ENCODE measurements around the gene UNC5C. TPM values are rescaled to one million over a fixed set of nuclear protein-coding genes. Genes with fewer than 3 reads are reported as not detected.

Gene UNC5C
- under 1 TPM; 0.16 to 0.84 (median 0.36) TPM for total RNA-seq
- polyA plus RNA-seq, result under 1 TPM; 0.15 to 0.35 TPM

DNA sequence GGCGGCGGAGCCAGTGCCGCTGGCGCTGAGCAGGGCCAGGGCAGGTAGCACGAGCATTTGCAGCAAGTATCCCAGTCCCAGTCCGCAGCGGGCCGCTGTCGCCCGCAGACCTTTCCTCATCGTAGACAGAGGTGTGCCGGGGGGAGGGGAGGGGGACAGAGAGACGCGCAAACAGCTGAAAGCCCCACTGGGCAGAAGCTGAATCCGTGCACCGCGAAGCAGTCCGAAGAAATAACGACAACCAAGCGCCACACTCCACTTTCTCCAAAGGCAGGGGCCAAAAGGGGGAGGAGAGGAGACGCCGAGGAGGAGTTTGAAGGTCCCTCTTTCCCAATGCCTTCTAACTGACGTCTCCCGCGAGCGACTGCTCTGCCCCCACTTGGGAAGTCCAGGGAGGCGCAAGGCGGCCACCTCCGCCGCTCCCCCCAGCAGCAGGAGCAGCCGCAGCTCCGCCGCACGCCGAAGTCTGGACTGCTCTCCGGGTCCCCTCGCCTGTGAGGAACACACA is at the start of gene UNC5C:
UNC5C (minus strand) TSS at position 236 of the 508 bp plus-strand sequence.
- 1% methylated on average over 37 of the region's 37 CpGs for WGBS, 2 donors

DNA sequence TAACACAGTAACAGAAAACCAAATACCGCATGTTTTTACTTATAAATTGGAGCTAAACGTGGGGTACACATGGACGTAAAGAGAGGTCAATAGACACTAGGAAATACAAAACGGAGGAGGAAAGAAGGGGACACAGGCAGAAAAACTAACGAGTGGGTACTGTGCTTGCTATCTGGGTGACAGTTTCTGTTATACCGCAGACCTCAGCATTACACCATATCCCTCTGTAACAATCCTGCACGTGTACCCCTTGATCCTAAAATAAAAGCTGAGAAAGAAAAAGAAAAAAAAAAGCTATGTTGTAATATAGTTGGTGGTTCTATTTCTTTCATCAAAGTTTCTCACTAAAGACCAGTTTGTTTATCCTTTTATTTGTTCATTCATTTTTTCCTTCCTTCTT is 47.9 kb upstream of the UNC5C start:
- 63 to 77% methylated on average over 7 of the region's 7 CpGs for WGBS, 2 donors

More for the DNA sequence above, at the start of gene UNC5C:
- no peak within 1 kb of the TSS for H3K27ac ChIP-seq
- no peaks in the 10 kb centered on the region for H3K9me3 ChIP-seq
- peak in 3 of 4 donors; percentile 66 to 69 (median 68) for ATAC-seq
- TF ChIP-seq, protein P1, sequence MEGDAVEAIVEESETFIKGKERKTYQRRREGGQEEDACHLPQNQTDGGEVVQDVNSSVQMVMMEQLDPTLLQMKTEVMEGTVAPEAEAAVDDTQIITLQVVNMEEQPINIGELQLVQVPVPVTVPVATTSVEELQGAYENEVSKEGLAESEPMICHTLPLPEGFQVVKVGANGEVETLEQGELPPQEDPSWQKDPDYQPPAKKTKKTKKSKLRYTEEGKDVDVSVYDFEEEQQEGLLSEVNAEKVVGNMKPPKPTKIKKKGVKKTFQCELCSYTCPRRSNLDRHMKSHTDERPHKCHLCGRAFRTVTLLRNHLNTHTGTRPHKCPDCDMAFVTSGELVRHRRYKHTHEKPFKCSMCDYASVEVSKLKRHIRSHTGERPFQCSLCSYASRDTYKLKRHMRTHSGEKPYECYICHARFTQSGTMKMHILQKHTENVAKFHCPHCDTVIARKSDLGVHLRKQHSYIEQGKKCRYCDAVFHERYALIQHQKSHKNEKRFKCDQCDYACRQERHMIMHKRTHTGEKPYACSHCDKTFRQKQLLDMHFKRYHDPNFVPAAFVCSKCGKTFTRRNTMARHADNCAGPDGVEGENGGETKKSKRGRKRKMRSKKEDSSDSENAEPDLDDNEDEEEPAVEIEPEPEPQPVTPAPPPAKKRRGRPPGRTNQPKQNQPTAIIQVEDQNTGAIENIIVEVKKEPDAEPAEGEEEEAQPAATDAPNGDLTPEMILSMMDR (IDR thresholded peaks at IDR 0.05), result no peak
- no peak for FAIRE-seq
- peak within 1 kb of the TSS; percentile 25 to 55 (median 32) for H3K4me3 ChIP-seq
- DNase-seq, result peak in 3 of 6 donors; percentile 27 to 69 (median 66)
- no peaks in the 10 kb centered on the region for H3K36me3 ChIP-seq
- intact Hi-C loops (cut with DNase I), result no loop called here
- H3K27me3 ChIP-seq, result peaks cover 0 to 10% (median 0%) of the 10 kb centered on the region in 4 donors
- peaks cover 0 to 4% (median 0%) of the 10 kb centered on the region in 3 donors for H3K4me1 ChIP-seq

DNA sequence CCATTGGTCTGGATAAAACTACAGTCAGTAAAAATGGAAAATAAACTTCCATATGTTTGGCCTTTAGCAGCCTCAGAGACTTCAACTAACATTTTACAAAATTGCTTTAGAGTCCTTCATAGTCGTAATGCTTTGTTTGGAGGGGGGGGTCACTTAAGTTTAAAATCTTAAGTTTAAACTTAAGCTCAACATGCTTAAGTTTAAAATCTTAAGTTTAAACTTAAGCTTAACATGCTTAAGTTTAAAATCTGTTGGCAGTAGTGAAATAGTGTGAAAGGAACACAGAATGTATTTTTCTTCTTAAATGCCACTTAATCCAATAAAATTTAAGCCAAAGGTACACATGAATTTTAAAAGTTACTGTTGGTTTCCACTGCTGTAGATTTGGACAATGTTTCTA is 45.9 kb upstream of the UNC5C start:
- TF ChIP-seq, protein P1 (IDR thresholded peaks at IDR 0.05), result no peak
- H3K4me3 ChIP-seq, result no peak overlapping the region
- no peaks in the 10 kb centered on the region for H3K9me3 ChIP-seq
- no peaks in the 10 kb centered on the region for H3K36me3 ChIP-seq
- H3K27me3 ChIP-seq, result no peaks in the 10 kb centered on the region
- WGBS, 2 donors, result 44 to 70% methylated on average over 1 of the region's 1 CpG
- H3K4me1 ChIP-seq, result no peaks in the 10 kb centered on the region
- intact Hi-C loops (cut with DNase I), result no loop called here
- DNase-seq (no peak), ATAC-seq (no peak), FAIRE-seq (no peak)
- H3K27ac ChIP-seq, result no peak overlapping the region

More for the DNA sequence above, 47.9 kb upstream of the UNC5C start:
- Histone ChIP-seq H3K27me3 (no peaks in the 10 kb centered on the region), H3K36me3 (no peaks in the 10 kb centered on the region), H3K4me3 (no peak overlapping the region), H3K4me1 (no peaks in the 10 kb centered on the region), H3K27ac (no peak overlapping the region), H3K9me3 (no peaks in the 10 kb centered on the region)
- intact Hi-C loops (cut with DNase I), result no loop called here
- ATAC-seq (no peak), FAIRE-seq (no peak), DNase-seq (no peak)
- TF ChIP-seq, protein P1 (IDR thresholded peaks at IDR 0.05), result no peak

DNA sequence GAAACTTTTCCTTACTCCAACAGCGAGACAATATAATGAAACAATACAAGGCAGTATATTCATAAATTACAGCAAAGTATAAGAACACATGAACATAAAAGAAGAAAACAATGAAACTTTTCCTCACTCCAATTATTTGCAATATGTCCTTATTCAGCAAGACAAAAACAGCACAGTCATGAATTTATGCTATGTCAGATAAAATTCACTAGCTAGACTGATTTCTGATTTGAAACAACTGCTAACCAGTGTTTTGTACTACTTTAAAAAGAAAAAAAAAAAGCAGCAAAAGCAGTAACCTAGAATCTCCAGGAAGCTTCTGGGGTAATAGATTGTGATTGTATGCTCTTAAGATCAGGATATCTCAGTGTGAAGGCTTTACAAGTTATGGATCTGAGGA is 45.2 kb upstream of the UNC5C start:
- Histone ChIP-seq H3K9me3 (no peaks in the 10 kb centered on the region), H3K27me3 (peaks cover 0 to under 1% (median 0%) of the 10 kb centered on the region in 4 donors), H3K27ac (no peak overlapping the region), H3K4me3 (no peak overlapping the region), H3K36me3 (no peaks in the 10 kb centered on the region), H3K4me1 (no peaks in the 10 kb centered on the region)
- TF ChIP-seq, protein P1 (IDR thresholded peaks at IDR 0.05), result no peak
- intact Hi-C loops (cut with DNase I), result no loop called here
- ATAC-seq (no peak), FAIRE-seq (no peak), DNase-seq (no peak)
- 85 to 88% methylated on average over 1 of the region's 1 CpG for WGBS, 2 donors

DNA sequence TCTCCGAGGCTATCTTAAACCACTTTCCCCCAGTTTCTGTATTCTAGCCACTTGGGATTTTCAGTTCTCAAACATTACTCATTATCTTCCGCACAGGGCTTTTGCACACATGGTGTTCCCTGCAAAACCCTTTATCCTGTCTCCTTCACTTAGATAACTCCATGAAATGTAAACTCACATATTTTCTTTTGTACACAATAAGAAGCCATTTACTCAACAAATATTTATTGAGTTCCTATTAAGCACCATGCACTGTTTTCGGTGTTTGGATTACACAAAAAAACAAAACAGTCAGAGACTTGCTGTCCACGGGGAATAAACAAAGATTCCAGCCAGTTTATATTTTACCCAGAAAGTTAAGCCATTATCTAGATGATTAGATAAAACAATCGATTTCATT is 42.5 kb upstream of the UNC5C start:
- Histone ChIP-seq H3K36me3 (no peaks in the 10 kb centered on the region), H3K27me3 (peaks cover 0 to 4% (median 0%) of the 10 kb centered on the region in 4 donors), H3K27ac (no peak overlapping the region), H3K4me3 (no peak overlapping the region), H3K9me3 (no peaks in the 10 kb centered on the region), H3K4me1 (no peaks in the 10 kb centered on the region)
- no peak for ATAC-seq
- intact Hi-C loops (cut with DNase I), result no loop called here
- no peak for DNase-seq
- TF ChIP-seq, protein P1 (IDR thresholded peaks at IDR 0.05), result no peak
- WGBS, 2 donors, result 29 to 32% methylated on average over 5 of the region's 5 CpGs
- FAIRE-seq, result no peak

Data from pancreas (tissue), 10 donors.